Measurements from ENCODE around the gene RARRES1.

The RARRES1 gene

GRCh38 chr3:158672215-158673176, 59.8 kb downstream of the RARRES1 start, which contains the start of gene LXN (continued):
- no peak for TF ChIP-seq ZNF132 (tag by site-specific recombination; IDR thresholded peaks at IDR 0.05; ENCODE audit: borderline replicate concordance)
- TF ChIP-seq ZNF501 (tag by site-specific recombination; IDR thresholded peaks at IDR 0.05) = peak; percentile 71
- TF ChIP-seq ZNF24 (tag by site-specific recombination; IDR thresholded peaks at IDR 0.05) = 0 out of 2 replicates have a peak, but pooled peaks have one; percentile 27
- TF ChIP-seq ZNF266 (tag by site-specific recombination; IDR thresholded peaks at IDR 0.05; ENCODE audit: low read depth) = no peak
- TF ChIP-seq, protein P1, sequence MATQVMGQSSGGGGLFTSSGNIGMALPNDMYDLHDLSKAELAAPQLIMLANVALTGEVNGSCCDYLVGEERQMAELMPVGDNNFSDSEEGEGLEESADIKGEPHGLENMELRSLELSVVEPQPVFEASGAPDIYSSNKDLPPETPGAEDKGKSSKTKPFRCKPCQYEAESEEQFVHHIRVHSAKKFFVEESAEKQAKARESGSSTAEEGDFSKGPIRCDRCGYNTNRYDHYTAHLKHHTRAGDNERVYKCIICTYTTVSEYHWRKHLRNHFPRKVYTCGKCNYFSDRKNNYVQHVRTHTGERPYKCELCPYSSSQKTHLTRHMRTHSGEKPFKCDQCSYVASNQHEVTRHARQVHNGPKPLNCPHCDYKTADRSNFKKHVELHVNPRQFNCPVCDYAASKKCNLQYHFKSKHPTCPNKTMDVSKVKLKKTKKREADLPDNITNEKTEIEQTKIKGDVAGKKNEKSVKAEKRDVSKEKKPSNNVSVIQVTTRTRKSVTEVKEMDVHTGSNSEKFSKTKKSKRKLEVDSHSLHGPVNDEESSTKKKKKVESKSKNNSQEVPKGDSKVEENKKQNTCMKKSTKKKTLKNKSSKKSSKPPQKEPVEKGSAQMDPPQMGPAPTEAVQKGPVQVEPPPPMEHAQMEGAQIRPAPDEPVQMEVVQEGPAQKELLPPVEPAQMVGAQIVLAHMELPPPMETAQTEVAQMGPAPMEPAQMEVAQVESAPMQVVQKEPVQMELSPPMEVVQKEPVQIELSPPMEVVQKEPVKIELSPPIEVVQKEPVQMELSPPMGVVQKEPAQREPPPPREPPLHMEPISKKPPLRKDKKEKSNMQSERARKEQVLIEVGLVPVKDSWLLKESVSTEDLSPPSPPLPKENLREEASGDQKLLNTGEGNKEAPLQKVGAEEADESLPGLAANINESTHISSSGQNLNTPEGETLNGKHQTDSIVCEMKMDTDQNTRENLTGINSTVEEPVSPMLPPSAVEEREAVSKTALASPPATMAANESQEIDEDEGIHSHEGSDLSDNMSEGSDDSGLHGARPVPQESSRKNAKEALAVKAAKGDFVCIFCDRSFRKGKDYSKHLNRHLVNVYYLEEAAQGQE (tag by site-specific recombination; IDR thresholded peaks at IDR 0.05) = no peak

DNA sequence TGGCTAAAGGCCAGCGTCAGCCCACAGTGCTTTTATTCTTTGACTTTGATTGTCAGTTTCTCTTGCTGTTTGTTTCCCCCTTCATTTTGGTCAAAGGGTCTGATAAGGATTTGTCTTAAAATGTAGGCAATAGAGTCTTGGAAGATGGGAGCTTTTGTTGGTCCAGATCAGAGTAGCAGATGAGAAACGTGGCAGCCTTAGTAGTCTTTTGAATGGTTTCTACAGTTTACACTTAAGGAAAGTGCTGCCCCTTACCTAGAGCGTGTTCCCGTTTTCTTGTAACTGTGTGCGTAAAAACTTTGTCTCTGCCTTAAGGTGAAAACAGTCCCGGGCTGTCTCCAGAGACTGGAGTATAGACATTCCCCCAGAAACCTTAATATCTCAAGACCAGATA, 60.4 kb downstream of the RARRES1 start:
- Histone ChIP-seq H3K36me3 (ENCODE audit: control insufficient read depth in 2 of 2, insufficient read depth in 1 of 2, low read length in 2 of 2) (peaks cover 7 to 36% of the 10 kb centered on the region in 2 experiments), H3K4me1 (ENCODE audit: control insufficient read depth, insufficient read depth, low read length) (no peaks in the 10 kb centered on the region), H3K4me3 (ENCODE audit: low read depth, low read length) (peak overlapping the region; percentile 75)

DNA sequence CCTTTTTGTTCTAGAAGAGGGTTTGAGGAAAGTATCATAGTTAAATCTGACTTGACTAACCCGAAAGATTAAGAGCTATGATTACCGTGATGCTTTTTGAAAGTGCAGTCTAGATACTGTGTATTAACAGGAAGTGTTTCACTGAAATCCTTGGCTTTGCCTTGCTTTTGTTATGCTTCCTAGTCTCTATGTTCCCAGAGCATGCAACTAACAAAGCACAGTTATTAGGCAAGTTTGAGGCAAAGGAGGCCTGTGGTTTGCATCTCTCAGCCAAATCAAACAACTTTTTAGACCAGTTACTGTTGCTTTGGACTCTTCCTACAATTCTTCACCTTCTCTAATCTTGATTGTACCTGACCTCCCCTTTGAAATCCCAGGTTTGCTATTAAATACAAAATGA, 63.8 kb downstream of the RARRES1 start:
- CTCF ChIA-PET = interaction anchor here (0.7 to 1.5 kb wide), 2 partner anchors 9 to 43 kb away, joined by 4 to 6 read pairs; no protein-coding TSS in a partner anchor
- POLR2A ChIA-PET = no interaction called here
- H3K4me3 ChIP-seq (ENCODE audit: low read depth, low read length) = no peak overlapping the region
- H3K4me1 ChIP-seq (ENCODE audit: control insufficient read depth, insufficient read depth, low read length) = no peaks in the 10 kb centered on the region
- H3K27ac ChIP-seq (ENCODE audit: extremely low read depth, low read depth, low read length) = no peak overlapping the region
- peaks cover 9 to 63% of the 10 kb centered on the region in 2 experiments for H3K36me3 ChIP-seq (ENCODE audit: control insufficient read depth in 2 of 2, insufficient read depth in 1 of 2, low read length in 2 of 2)
- TF ChIP-seq ZSCAN23 (tag by site-specific recombination; IDR thresholded peaks at IDR 0.05) (no peak), ZNF621 (tag by site-specific recombination; IDR thresholded peaks at IDR 0.05) (no peak), TSHZ1 (tag by site-specific recombination; IDR thresholded peaks at IDR 0.05; ENCODE audit: borderline replicate concordance) (no peak), ZNF561 (tag by site-specific recombination; IDR thresholded peaks at IDR 0.05; ENCODE audit: borderline replicate concordance) (no peak), PRDM6 (tag by site-specific recombination; IDR thresholded peaks at IDR 0.05) (no peak), ZNF416 (tag by site-specific recombination; IDR thresholded peaks at IDR 0.05) (no peak)
- TF ChIP-seq, protein P2, sequence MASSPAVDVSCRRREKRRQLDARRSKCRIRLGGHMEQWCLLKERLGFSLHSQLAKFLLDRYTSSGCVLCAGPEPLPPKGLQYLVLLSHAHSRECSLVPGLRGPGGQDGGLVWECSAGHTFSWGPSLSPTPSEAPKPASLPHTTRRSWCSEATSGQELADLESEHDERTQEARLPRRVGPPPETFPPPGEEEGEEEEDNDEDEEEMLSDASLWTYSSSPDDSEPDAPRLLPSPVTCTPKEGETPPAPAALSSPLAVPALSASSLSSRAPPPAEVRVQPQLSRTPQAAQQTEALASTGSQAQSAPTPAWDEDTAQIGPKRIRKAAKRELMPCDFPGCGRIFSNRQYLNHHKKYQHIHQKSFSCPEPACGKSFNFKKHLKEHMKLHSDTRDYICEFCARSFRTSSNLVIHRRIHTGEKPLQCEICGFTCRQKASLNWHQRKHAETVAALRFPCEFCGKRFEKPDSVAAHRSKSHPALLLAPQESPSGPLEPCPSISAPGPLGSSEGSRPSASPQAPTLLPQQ (tag by site-specific recombination; IDR thresholded peaks at IDR 0.05) = no peak
- no peaks in the 10 kb centered on the region for H3K9me3 ChIP-seq (ENCODE audit: control insufficient read depth, insufficient read depth, low read depth, low read length)

More for the DNA sequence above, 60.4 kb downstream of the RARRES1 start:
- ChIA-PET POLR2A (interaction anchor here (0.5 kb wide), 1 partner anchor 121 kb away, joined by 4 read pairs; no protein-coding TSS in a partner anchor), CTCF (interaction anchor here (0.6 to 2.1 kb wide), 6 partner anchors 10 to 117 kb away, joined by 3 to 6 read pairs (median 4); no protein-coding TSS in a partner anchor)
- TF ChIP-seq PRDM1 (tag by site-specific recombination; IDR thresholded peaks at IDR 0.05) = 0 out of 2 replicates have a peak, but pooled peaks have one; percentile 5
- TF ChIP-seq SCRT2 (tag by site-specific recombination; IDR thresholded peaks at IDR 0.05) = no peak
- peak overlapping the region; percentile 24; the same call in 1 of the 2 replicates for H3K27ac ChIP-seq (ENCODE audit: extremely low read depth, low read depth, low read length)
- no peaks in the 10 kb centered on the region for H3K9me3 ChIP-seq (ENCODE audit: control insufficient read depth, insufficient read depth, low read depth, low read length)
